NCI-H2196 treated with DMSO at 0.1 percent for 48 hours (cell line): ENCODE data around the gene GASK1B.

Source experiments
- DNase-seq: peaks from one replicate; lab custom pipeline; 2025; ENCODE audit not compliant: unreplicated experiment; lab: John Stamatoyannopoulos, UW

The GASK1B gene

GRCh38 chr4:158172261-158173258 is at the start of gene GASK1B:
Gene GASK1B, minus strand, starts transcription at chr4:158173025. Its CDS starts 1,650 bp downstream, at chr4:158171375.
- no peak for DNase-seq

- DNase-seq, result no peak
Measured at GRCh38 chr4:158219623-158220022, 46.8 kb upstream of the GASK1B start.

GRCh38 chr4:158217763-158218162 is 44.9 kb upstream of the GASK1B start:
- no peak for DNase-seq

GRCh38 chr4:158214856-158215255 is 42.0 kb upstream of the GASK1B start:
- no peak for DNase-seq

GRCh38 chr4:158213466-158213865 is 40.6 kb upstream of the GASK1B start:
- no peak for DNase-seq

GRCh38 chr4:158211222-158211621 is 38.4 kb upstream of the GASK1B start:
- no peak for DNase-seq

- peak; percentile 39 for DNase-seq
Measured at GRCh38 chr4:158209825-158210807, 37.3 kb upstream of the GASK1B start, which contains the start of gene TMEM144. Gene TMEM144, plus strand, starts transcription at chr4:158210486. Its CDS starts 2,182 bp downstream, at chr4:158212668.

GRCh38 chr4:158208963-158209640 is 36.3 kb upstream of the GASK1B start:
- DNase-seq, result no peak

- no peak for DNase-seq
Measured at GRCh38 chr4:158203929-158204328, 31.1 kb upstream of the GASK1B start.

- DNase-seq, result no peak
Measured at GRCh38 chr4:158203436-158203835, 30.6 kb upstream of the GASK1B start.

- DNase-seq, result no peak
Measured at GRCh38 chr4:158202481-158202880, 29.7 kb upstream of the GASK1B start.

- no peak for DNase-seq
Measured at GRCh38 chr4:158201876-158202275, 29.1 kb upstream of the GASK1B start.

- no peak for DNase-seq
Measured at GRCh38 chr4:158201322-158201721, 28.5 kb upstream of the GASK1B start.

- DNase-seq, result no peak
Measured at GRCh38 chr4:158200214-158200613, 27.4 kb upstream of the GASK1B start.

- DNase-seq, result no peak
Measured at GRCh38 chr4:158197194-158197776, 24.5 kb upstream of the GASK1B start.

- DNase-seq, result no peak
Measured at GRCh38 chr4:158195297-158195696, 22.5 kb upstream of the GASK1B start.

GRCh38 chr4:158193171-158193749 is 20.4 kb upstream of the GASK1B start:
- no peak for DNase-seq

- DNase-seq, result no peak
Measured at GRCh38 chr4:158192439-158193158, 19.8 kb upstream of the GASK1B start.

GRCh38 chr4:158190718-158191117 is 17.9 kb upstream of the GASK1B start:
- no peak for DNase-seq
